Liver (tissue), 3 donors: ENCODE measurements around the gene BORCS5.
A peak's percentile ranks its signal among the peaks of the same experiment; 100 is the strongest.
"Not testable (repeated sequence)": the region's sequence is repeated elsewhere in the genome, so short reads cannot be mapped to it uniquely, and the experiment has no call there.

ENCODE experiments used
- CTCF ChIP-seq: fragments of 150-350 bp; IDR thresholded peaks from 2 replicates; pipeline ENCODE4 v1.5.1; 2017; ENCODE audit warnings: improper control_type of control experiment, low read depth, low read length; ENCODE audit not compliant: missing input control
- EGR1 ChIP-seq, 2 donors: IDR thresholded peaks; 2 replicates each; pipeline ENCODE4 v1.6.1; 2016 to 2018; ENCODE audit warnings: antibody characterized with exemption in 2 of 2, low read depth in 2 of 2
- FOXA1 ChIP-seq: IDR thresholded peaks from 2 replicates; pipeline ENCODE4 v1.6.1; 2016; ENCODE audit warnings: antibody characterized with exemption
- GABPA ChIP-seq, 2 donors: IDR thresholded peaks in 1 of 2; conservative IDR thresholded peaks in 1 of 2; 2 replicates each; pipeline ENCODE4 v1.6.1; 2016; ENCODE audit warnings: antibody characterized with exemption in 2 of 2, mild to moderate bottlenecking in 1 of 2, moderate library complexity in 1 of 2
- HNF4A ChIP-seq, 2 donors: conservative IDR thresholded peaks; 2 replicates each; pipeline ENCODE4 v1.6.1; 2016; ENCODE audit warnings: antibody characterized with exemption in 2 of 2, mild to moderate bottlenecking in 2 of 2
- JUND ChIP-seq, 2 donors: IDR thresholded peaks; 2 replicates each; pipeline ENCODE4 v1.6.1; 2016; ENCODE audit warnings: antibody characterized with exemption in 2 of 2
- MAX ChIP-seq: IDR thresholded peaks from 2 replicates; pipeline ENCODE4 v1.6.1; 2016; ENCODE audit warnings: antibody characterized with exemption
- REST ChIP-seq: IDR thresholded peaks from 2 replicates; pipeline ENCODE4 v1.6.1; 2016; ENCODE audit warnings: antibody characterized with exemption, mild to moderate bottlenecking
- RXRA ChIP-seq, 2 donors: IDR thresholded peaks; 2 replicates each; pipeline ENCODE4 v1.6.1; 2017 to 2018; ENCODE audit warnings: antibody characterized with exemption in 2 of 2, mild to moderate bottlenecking in 1 of 2
- SP1 ChIP-seq: IDR thresholded peaks from 2 replicates; pipeline ENCODE4 v1.6.1; 2018; ENCODE audit warnings: antibody characterized with exemption, mild to moderate bottlenecking
- TAF1 ChIP-seq: conservative IDR thresholded peaks from 2 replicates; pipeline ENCODE4 v1.6.1; 2016; ENCODE audit warnings: antibody characterized with exemption, mild to moderate bottlenecking
- YY1 ChIP-seq: IDR thresholded peaks from 2 replicates; pipeline ENCODE4 v1.6.1; 2016; ENCODE audit warnings: antibody characterized with exemption, mild to moderate bottlenecking
- donor health status: healthy.
- donor health status: healthy.

GRCh38 chr12:12310695-12311094 lies 46.2 kb upstream of the BORCS5 start:
- TF ChIP-seq RXRA (IDR thresholded peaks at IDR 0.05) (peak; percentile 36 to 69), SP1 (peak; percentile 32), HNF4A (conservative IDR thresholded peaks at IDR 0.05) (peak; percentile 43 to 48)
- TF ChIP-seq JUND (IDR thresholded peaks at IDR 0.05); CTCF; FOXA1; GABPA (IDR thresholded peaks at IDR 0.05 in 1 of 2, conservative IDR thresholded peaks at IDR 0.05 in 1 of 2); MAX; TAF1; REST; EGR1 (IDR thresholded peaks at IDR 0.05; ENCODE audit: low read depth in 2 of 2); YY1: not testable (repeated sequence)
